ENCODE results near the gene LRRC38.

- no peak for TF ChIP-seq ZNF324 (tag by site-specific recombination; IDR thresholded peaks at IDR 0.05)
- TF ChIP-seq REST (tag by site-specific recombination; IDR thresholded peaks at IDR 0.05), result no peak
- TF ChIP-seq, protein P1, sequence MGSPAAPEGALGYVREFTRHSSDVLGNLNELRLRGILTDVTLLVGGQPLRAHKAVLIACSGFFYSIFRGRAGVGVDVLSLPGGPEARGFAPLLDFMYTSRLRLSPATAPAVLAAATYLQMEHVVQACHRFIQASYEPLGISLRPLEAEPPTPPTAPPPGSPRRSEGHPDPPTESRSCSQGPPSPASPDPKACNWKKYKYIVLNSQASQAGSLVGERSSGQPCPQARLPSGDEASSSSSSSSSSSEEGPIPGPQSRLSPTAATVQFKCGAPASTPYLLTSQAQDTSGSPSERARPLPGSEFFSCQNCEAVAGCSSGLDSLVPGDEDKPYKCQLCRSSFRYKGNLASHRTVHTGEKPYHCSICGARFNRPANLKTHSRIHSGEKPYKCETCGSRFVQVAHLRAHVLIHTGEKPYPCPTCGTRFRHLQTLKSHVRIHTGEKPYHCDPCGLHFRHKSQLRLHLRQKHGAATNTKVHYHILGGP (tag by site-specific recombination; IDR thresholded peaks at IDR 0.05), result no peak
- no peak for TF ChIP-seq ATF2 (tag by site-specific recombination; IDR thresholded peaks at IDR 0.05; ENCODE audit: low read depth)
- TF ChIP-seq, protein P2, sequence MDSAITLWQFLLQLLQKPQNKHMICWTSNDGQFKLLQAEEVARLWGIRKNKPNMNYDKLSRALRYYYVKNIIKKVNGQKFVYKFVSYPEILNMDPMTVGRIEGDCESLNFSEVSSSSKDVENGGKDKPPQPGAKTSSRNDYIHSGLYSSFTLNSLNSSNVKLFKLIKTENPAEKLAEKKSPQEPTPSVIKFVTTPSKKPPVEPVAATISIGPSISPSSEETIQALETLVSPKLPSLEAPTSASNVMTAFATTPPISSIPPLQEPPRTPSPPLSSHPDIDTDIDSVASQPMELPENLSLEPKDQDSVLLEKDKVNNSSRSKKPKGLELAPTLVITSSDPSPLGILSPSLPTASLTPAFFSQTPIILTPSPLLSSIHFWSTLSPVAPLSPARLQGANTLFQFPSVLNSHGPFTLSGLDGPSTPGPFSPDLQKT (IDR thresholded peaks at IDR 0.05; ENCODE audit: borderline replicate concordance, low read depth, low read length), result no peak
- TF ChIP-seq GLI2 (tag by site-specific recombination; IDR thresholded peaks at IDR 0.05; ENCODE audit: borderline replicate concordance, low read depth), result no peak
- TF ChIP-seq CTCF (tag by site-specific recombination; IDR thresholded peaks at IDR 0.05), result no peak
- TF ChIP-seq ZEB2 (tag by site-specific recombination; IDR thresholded peaks at IDR 0.05), result no peak
- no peak for TF ChIP-seq ZNF274 (IDR thresholded peaks at IDR 0.05; ENCODE audit: low read length)
- no peak for TF ChIP-seq ZNF274 (tag by site-specific recombination; IDR thresholded peaks at IDR 0.05; ENCODE audit: borderline replicate concordance)
These were observed 35.2 kb upstream of the LRRC38 start for GRCh38 chr1:13549021-13549420.

Measured in HEK293 (cell line).